ENCODE measurements around the gene POLR2L. TPM values are rescaled to one million over a fixed set of nuclear protein-coding genes. Genes with fewer than 3 reads are reported as not detected.

Gene POLR2L
- total and polyA plus RNA-seq, 2 donors (not counting 1 experiment from before 2014, with no cell fraction given) = 44.4 to 80.8 TPM

- H3K4me2 ChIP-seq (replicated peaks; ENCODE audit: low read depth, low read length, poor library complexity, severe bottlenecking) = no peak overlapping the region
Measured at GRCh38 chr11:884578-885070, 42.3 kb upstream of the POLR2L start.

GRCh38 chr11:883527-883926 lies 41.2 kb upstream of the POLR2L start:
- ChIA-PET CTCF (no interaction called here), POLR2A (no interaction called here)
- DNase-seq (no peak), ATAC-seq (ENCODE audit: low read depth) (no peak)
- Histone ChIP-seq H3K4me3 (ENCODE audit: control extremely low read depth in 1 of 5, extremely low read depth in 1 of 5, insufficient read depth in 1 of 5, low read depth in 2 of 5, low read length in 4 of 5) (no peak overlapping the region), H3K27me3 (replicated peaks in 1 of 4; ENCODE audit: control extremely low read depth in 1 of 4, control insufficient read depth in 3 of 4, insufficient read depth in 4 of 4, low read length in 3 of 4) (no peaks in the 10 kb centered on the region), H4K20me1 (ENCODE audit: control insufficient read depth, insufficient read depth, low read length, poor library complexity, severe bottlenecking) (no peaks in the 10 kb centered on the region), H2AFZ (ENCODE audit: insufficient read depth, low read depth, low read length, poor library complexity, severe bottlenecking) (no peak overlapping the region), H3K4me1 (ENCODE audit: control insufficient read depth in 2 of 2, insufficient read depth in 2 of 2, low read length in 2 of 2) (no peaks in the 10 kb centered on the region), H3K36me3 (replicated peaks in 1 of 2; ENCODE audit: control extremely low read depth in 1 of 2, control insufficient read depth in 1 of 2, extremely low read depth in 1 of 2, insufficient read depth in 2 of 2, low read length in 1 of 2) (peaks cover 0 to 25% of the 10 kb centered on the region in 2 experiments), H3K9me3 (ENCODE audit: control extremely low read depth in 1 of 3, control insufficient read depth in 2 of 3, insufficient read depth in 1 of 3, low read length in 2 of 3) (no peaks in the 10 kb centered on the region), H3K9ac (ENCODE audit: low read length) (no peak overlapping the region), H3K4me2 (replicated peaks; ENCODE audit: low read depth, low read length, poor library complexity, severe bottlenecking) (no peak overlapping the region), H3K79me2 (ENCODE audit: control insufficient read depth, insufficient read depth, low read length) (no peaks in the 10 kb centered on the region), H3K27ac (ENCODE audit: low read length in 2 of 2) (no peak overlapping the region)
- WGBS (ENCODE audit: insufficient coverage) = 90% methylated on average over 10 of the region's 10 CpGs
- Mint-ChIP-seq H3K4me3 (no peak overlapping the region), H3K4me1 (no peaks in the 10 kb centered on the region), H3K27me3 (no peaks in the 10 kb centered on the region), H3K9me3 (ENCODE audit: insufficient read depth) (no peaks in the 10 kb centered on the region), H3K27ac (no peak overlapping the region)
- TF ChIP-seq EZH2 (IDR thresholded peaks at IDR 0.05; ENCODE audit: borderline replicate concordance, insufficient read depth, low read depth, low read length, poor library complexity, severe bottlenecking) (no peak), CTCF (IDR thresholded peaks at IDR 0.05) (no peak)
- intact Hi-C loops (cut with micrococcal nuclease) = no loop called here

More at GRCh38 chr11:884578-885070, 42.3 kb upstream of the POLR2L start:
- Histone ChIP-seq H3K9me3 (ENCODE audit: control extremely low read depth in 1 of 3, control insufficient read depth in 2 of 3, insufficient read depth in 1 of 3, low read length in 2 of 3) (no peaks in the 10 kb centered on the region), H3K4me1 (ENCODE audit: control insufficient read depth in 2 of 2, insufficient read depth in 2 of 2, low read length in 2 of 2) (no peaks in the 10 kb centered on the region), H3K4me3 (ENCODE audit: control extremely low read depth in 1 of 5, extremely low read depth in 1 of 5, insufficient read depth in 1 of 5, low read depth in 2 of 5, low read length in 4 of 5) (no peak overlapping the region), H3K36me3 (replicated peaks in 1 of 2; ENCODE audit: control extremely low read depth in 1 of 2, control insufficient read depth in 1 of 2, extremely low read depth in 1 of 2, insufficient read depth in 2 of 2, low read length in 1 of 2) (peaks cover 0 to 19% of the 10 kb centered on the region in 2 experiments), H3K9ac (ENCODE audit: low read length) (no peak overlapping the region), H3K27ac (ENCODE audit: low read length in 2 of 2) (no peak overlapping the region), H3K79me2 (ENCODE audit: control insufficient read depth, insufficient read depth, low read length) (no peaks in the 10 kb centered on the region), H3K27me3 (replicated peaks in 1 of 4; ENCODE audit: control extremely low read depth in 1 of 4, control insufficient read depth in 3 of 4, insufficient read depth in 4 of 4, low read length in 3 of 4) (no peaks in the 10 kb centered on the region), H4K20me1 (ENCODE audit: control insufficient read depth, insufficient read depth, low read length, poor library complexity, severe bottlenecking) (no peaks in the 10 kb centered on the region), H2AFZ (ENCODE audit: insufficient read depth, low read depth, low read length, poor library complexity, severe bottlenecking) (no peak overlapping the region)
- H3K27me3 Mint-ChIP-seq = no peaks in the 10 kb centered on the region
- CTCF ChIA-PET = no interaction called here
- ATAC-seq (ENCODE audit: low read depth) = no peak
- TF ChIP-seq EZH2 (IDR thresholded peaks at IDR 0.05; ENCODE audit: borderline replicate concordance, insufficient read depth, low read depth, low read length, poor library complexity, severe bottlenecking) (no peak), CTCF (IDR thresholded peaks at IDR 0.05) (no peak)
- no peaks in the 10 kb centered on the region for H3K4me1 Mint-ChIP-seq
- H3K9me3 Mint-ChIP-seq (ENCODE audit: insufficient read depth) = no peaks in the 10 kb centered on the region
- no peak for DNase-seq
- WGBS (ENCODE audit: insufficient coverage) = 92% methylated on average over 14 of the region's 16 CpGs
- intact Hi-C loops (cut with micrococcal nuclease) = no loop called here
- no peak overlapping the region for H3K27ac Mint-ChIP-seq
- H3K4me3 Mint-ChIP-seq = no peak overlapping the region
- POLR2A ChIA-PET = no interaction called here
